ENCODE data around the gene BICD2.

Gene BICD2

GRCh38 chr9:92663126-92663525 is 101.5 kb downstream of the BICD2 start:
- Mint-ChIP-seq H3K36me3 (peaks cover 35 to 55% of the 10 kb centered on the region in 2 donors), H3K27ac (no peak overlapping the region)

DNA sequence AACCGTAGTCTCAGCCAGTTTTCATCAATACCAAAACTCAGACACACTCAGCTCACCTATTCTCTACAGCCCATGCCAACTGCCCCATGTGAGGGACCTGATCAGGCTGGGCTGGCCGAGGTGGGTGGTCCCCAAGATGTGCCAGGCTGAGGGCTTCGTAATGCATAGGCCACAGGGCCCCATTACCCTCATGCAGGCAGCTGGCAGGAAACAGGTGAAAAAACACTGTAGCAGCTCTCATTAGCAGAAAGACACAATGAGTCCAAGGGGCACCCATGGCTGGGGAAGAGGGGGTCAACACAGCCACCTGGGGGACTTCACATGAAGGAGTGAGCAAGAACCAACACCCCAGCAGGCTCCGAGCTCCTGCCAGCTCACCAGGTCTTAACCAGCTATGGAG is 102.9 kb downstream of the BICD2 start:
- H3K27me3 Mint-ChIP-seq, result no peaks in the 10 kb centered on the region
- peaks cover 38 to 52% of the 10 kb centered on the region in 2 donors for H3K4me1 Mint-ChIP-seq
- no peak overlapping the region for H3K4me3 Mint-ChIP-seq
- no peak for DNase-seq
- peaks cover 42 to 55% of the 10 kb centered on the region in 2 donors for H3K36me3 Mint-ChIP-seq
- peak overlapping the region; percentile 11 for H3K27ac Mint-ChIP-seq
- ATAC-seq (replicated peaks), result no peak
- H3K9me3 Mint-ChIP-seq, result no peaks in the 10 kb centered on the region

More at GRCh38 chr9:92663126-92663525, 101.5 kb downstream of the BICD2 start:
- no peaks in the 10 kb centered on the region for H3K27me3 Mint-ChIP-seq
- H3K9me3 Mint-ChIP-seq, result no peaks in the 10 kb centered on the region
- H3K4me1 Mint-ChIP-seq, result peaks cover 40 to 65% of the 10 kb centered on the region in 2 donors
- ATAC-seq (replicated peaks), result no peak
- no peak for DNase-seq
- no peak overlapping the region for H3K4me3 Mint-ChIP-seq

Measured in stimulated activated naive B cell treated with anti-CD40 and anti-IgM and Interleukin-4, amounts not matched to agents 10 μg/mL and 1 μg/mL and 100 μg/mL, for 72 hours (primary cell).